ENCODE measurements around the gene GRK1. TPM values are rescaled to one million over a fixed set of nuclear protein-coding genes. Genes with fewer than 3 reads are reported as not detected.
A peak's percentile ranks its signal among the peaks of the same experiment; 100 is the strongest.
"Not testable (repeated sequence)": the region's sequence is repeated elsewhere in the genome, so short reads cannot be mapped to it uniquely, and the experiment has no call there.

The GRK1 gene
- total RNA-seq, 2 experiments from 2014 or later = 0.07 to 0.09 TPM

DNA sequence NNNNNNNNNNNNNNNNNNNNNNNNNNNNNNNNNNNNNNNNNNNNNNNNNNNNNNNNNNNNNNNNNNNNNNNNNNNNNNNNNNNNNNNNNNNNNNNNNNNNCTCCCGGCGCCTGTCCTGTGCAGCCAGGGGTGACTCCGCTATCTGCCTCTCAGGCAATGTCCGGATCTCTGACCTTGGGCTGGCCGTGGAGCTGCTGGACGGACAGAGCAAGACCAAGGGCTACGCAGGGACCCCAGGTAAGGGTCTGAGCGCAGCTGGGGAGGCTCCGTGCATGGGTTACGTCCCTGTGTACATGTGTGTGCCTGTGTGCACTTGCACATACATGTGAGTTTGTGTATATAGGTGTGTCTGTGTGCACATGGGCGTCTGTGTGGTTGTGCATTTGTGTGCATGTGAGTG lies 55.9 kb downstream of the GRK1 start:
- intact Hi-C loops (cut with micrococcal nuclease) = no loop called here
- POLR2A ChIA-PET = no interaction called here
- DNase-seq (no peak), ATAC-seq (no peak)
- Mint-ChIP-seq H3K4me3 (no peak overlapping the region), H3K36me3 (ENCODE audit: low read depth) (no peaks in the 10 kb centered on the region), H3K27me3 (no peaks in the 10 kb centered on the region), H3K9me3 (peaks cover 2% of the 10 kb centered on the region), H3K27ac (no peak overlapping the region), H3K4me1 (ENCODE audit: low read depth) (peaks cover 8% of the 10 kb centered on the region)
- TF ChIP-seq, protein P1, sequence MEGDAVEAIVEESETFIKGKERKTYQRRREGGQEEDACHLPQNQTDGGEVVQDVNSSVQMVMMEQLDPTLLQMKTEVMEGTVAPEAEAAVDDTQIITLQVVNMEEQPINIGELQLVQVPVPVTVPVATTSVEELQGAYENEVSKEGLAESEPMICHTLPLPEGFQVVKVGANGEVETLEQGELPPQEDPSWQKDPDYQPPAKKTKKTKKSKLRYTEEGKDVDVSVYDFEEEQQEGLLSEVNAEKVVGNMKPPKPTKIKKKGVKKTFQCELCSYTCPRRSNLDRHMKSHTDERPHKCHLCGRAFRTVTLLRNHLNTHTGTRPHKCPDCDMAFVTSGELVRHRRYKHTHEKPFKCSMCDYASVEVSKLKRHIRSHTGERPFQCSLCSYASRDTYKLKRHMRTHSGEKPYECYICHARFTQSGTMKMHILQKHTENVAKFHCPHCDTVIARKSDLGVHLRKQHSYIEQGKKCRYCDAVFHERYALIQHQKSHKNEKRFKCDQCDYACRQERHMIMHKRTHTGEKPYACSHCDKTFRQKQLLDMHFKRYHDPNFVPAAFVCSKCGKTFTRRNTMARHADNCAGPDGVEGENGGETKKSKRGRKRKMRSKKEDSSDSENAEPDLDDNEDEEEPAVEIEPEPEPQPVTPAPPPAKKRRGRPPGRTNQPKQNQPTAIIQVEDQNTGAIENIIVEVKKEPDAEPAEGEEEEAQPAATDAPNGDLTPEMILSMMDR (IDR thresholded peaks at IDR 0.05) = no peak
- CTCF ChIA-PET = interaction anchor here (1.9 kb wide), 1 partner anchor 19 kb away, joined by 7 read pairs; no protein-coding TSS in a partner anchor

DNA sequence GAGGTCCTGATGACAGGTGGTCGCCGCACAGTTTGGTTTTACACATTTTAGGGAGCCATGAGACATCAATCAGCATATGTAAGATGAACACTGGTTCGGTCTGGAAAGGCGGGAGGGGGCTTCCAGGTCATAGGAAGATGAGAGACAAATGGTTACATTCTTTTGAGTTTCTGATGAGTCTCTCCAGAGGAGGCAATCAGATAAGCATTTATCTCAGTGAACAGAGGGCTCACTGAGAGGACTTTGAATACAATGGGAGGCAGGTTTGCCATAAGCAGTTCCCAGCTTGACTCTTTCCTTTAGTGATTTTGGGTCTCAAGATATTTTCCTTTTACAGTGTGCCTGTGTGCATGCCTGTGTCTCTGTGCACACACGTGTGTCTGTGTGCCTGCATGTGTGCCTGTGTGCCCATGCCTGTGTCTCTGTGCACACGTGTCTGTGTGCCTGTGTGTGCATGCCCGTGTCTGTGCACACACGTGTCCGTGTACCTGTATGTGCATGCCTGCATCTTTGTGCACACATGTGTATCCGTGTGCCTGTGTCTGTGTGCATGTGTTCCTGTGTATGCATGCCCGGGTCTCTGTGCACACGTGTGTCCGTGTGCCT lies 56.5 kb downstream of the GRK1 start:
- CTCF ChIA-PET = interaction anchor here (1.9 kb wide), 1 partner anchor 18 kb away, joined by 7 read pairs; no protein-coding TSS in a partner anchor
- no peaks in the 10 kb centered on the region for H3K36me3 Mint-ChIP-seq (ENCODE audit: low read depth)
- POLR2A ChIA-PET = no interaction called here
- H3K9me3 Mint-ChIP-seq = peaks cover 2% of the 10 kb centered on the region
- H3K4me3 Mint-ChIP-seq = no peak overlapping the region
- TF ChIP-seq, protein P1 (IDR thresholded peaks at IDR 0.05) = no peak
- peaks cover under 1% of the 10 kb centered on the region for H3K27me3 Mint-ChIP-seq
- H3K27ac Mint-ChIP-seq = no peak overlapping the region
- no peak for DNase-seq
- H3K4me1 Mint-ChIP-seq (ENCODE audit: low read depth) = peaks cover 8% of the 10 kb centered on the region
- ATAC-seq = no peak
- intact Hi-C loops (cut with micrococcal nuclease) = no loop called here

DNA sequence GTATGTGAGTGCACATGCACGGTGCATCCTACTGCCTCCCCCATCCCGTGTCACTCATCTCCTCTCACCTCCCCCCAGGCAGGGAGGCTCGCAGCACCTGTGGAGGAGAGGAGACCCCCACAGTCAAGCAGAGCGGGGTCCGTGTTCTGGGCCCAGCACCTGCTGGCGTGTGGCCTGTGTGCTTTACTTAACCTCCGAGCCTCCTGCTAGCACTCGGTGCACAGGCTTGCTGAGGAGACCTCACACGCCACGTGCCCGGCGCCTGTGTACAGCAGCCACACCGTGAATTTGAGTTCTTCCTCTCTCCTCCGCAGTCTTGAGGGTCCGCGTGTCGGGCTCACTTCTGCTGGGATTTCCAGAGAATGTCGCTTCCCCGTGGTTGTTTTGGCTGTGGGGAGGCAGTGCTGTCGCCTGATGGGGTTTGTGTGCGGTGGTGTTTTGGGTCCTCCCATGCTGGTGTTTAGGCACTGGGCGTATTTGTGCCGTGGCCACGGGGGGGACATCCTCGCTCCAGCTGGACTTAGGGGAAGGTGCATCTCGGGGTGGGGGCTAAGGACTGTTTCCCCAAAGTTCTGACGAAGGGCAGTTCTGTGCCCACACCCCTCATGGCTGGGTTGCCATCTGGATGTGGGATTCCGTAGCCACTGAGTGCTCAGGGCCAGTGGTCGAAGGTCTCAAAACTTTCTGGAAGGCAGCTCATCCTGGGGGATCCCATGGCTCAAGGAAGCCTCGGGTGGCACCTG lies 57.2 kb downstream of the GRK1 start:
- ChIA-PET CTCF (interaction anchor here (1.0 to 1.9 kb wide), 6 partner anchors 17 to 72 kb away, joined by 3 to 8 read pairs (median 4); no protein-coding TSS in a partner anchor), POLR2A (no interaction called here)
- TF ChIP-seq, protein P1 (IDR thresholded peaks at IDR 0.05) = no peak
- Mint-ChIP-seq H3K36me3 (ENCODE audit: low read depth) (no peaks in the 10 kb centered on the region), H3K4me1 (ENCODE audit: low read depth) (peaks cover 8% of the 10 kb centered on the region), H3K9me3 (peaks cover 2% of the 10 kb centered on the region), H3K27me3 (peaks cover 2% of the 10 kb centered on the region), H3K4me3 (peak overlapping the region; percentile 71), H3K27ac (peak overlapping the region; percentile 80)
- intact Hi-C loops (cut with micrococcal nuclease) = no loop called here
- ATAC-seq (no peak), DNase-seq (no peak)

DNA sequence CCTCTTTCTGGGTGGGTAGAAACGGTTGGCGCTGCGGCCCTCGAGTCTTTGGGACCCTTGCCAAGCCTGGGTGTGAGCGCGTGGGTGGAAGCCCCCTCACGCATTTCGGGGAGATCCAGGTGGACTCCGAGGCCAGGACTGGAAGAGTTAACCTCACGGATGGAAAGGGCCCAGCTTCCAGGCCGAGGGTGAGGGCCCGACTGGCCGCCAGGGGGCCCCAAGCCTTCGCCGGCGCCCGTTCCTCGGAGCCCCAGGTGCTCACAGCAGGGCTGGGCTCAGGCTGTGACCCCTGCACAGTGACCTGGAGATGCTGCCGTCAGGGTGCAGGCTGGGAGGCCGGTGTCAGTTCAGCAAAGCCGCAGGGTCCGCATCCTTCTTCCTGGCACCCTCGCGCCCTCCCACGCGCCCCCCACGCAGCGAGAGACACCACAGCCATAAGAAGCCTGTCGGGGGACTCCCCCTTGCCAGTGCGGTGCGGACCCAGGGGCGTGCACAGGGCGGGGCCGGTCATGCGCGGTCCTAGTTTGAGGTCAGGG lies 57.8 kb downstream of the GRK1 start:
- intact Hi-C loops (cut with micrococcal nuclease) = no loop called here
- peaks cover 2% of the 10 kb centered on the region for H3K27me3 Mint-ChIP-seq
- H3K27ac Mint-ChIP-seq = peak overlapping the region; percentile 80
- peaks cover 8% of the 10 kb centered on the region for H3K4me1 Mint-ChIP-seq (ENCODE audit: low read depth)
- peaks cover 2% of the 10 kb centered on the region for H3K9me3 Mint-ChIP-seq
- no peaks in the 10 kb centered on the region for H3K36me3 Mint-ChIP-seq (ENCODE audit: low read depth)
- DNase-seq (peak; percentile 94), ATAC-seq (peak; percentile 95)
- TF ChIP-seq, protein P1 (IDR thresholded peaks at IDR 0.05) = peak; percentile 87
- H3K4me3 Mint-ChIP-seq = peak overlapping the region; percentile 71
- ChIA-PET POLR2A (no interaction called here), CTCF (interaction anchor here (1.0 to 1.9 kb wide), 6 partner anchors 17 to 73 kb away, joined by 3 to 8 read pairs (median 4); no protein-coding TSS in a partner anchor)

DNA sequence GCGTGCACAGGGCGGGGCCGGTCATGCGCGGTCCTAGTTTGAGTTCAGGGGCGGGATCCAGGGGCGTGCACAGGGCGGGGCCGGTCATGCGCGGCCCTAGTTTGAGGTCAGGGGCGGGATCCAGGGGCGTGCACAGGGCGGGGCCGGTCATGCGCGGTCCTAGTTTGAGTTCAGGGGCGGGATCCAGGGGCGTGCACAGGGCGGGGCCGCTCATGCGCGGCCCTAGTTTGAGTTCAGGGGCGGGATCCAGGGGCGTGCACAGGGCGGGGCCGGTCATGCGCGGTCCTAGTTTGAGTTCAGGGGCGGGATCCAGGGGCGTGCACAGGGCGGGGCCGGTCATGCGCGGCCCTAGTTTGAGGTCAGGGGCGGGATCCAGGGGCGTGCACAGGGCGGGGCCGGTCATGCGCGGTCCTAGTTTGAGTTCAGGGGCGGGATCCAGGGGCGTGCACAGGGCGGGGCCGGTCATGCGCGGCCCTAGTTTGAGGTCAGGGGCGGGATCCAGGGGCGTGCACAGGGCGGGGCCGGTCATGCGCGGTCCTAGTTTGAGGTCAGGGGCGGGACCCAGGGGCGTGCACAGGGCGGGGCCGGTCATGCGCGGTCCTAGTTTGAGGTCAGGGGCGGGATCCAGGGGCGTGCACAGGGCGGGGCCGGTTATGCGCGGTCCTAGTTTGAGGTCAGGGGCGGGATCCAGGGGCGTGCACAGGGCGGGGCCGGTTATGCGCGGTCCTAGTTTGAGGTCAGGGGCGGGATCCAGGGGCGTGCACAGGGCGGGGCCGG lies 58.5 kb downstream of the GRK1 start:
- H3K9me3 Mint-ChIP-seq; POLR2A ChIA-PET; H3K27ac Mint-ChIP-seq; H3K27me3 Mint-ChIP-seq; intact Hi-C loops (cut with micrococcal nuclease); H3K36me3 Mint-ChIP-seq (ENCODE audit: low read depth); H3K4me3 Mint-ChIP-seq; H3K4me1 Mint-ChIP-seq (ENCODE audit: low read depth); ATAC-seq: not testable (repeated sequence)
- CTCF ChIA-PET = interaction anchor here (1.4 kb wide), 1 partner anchor 62 kb away, joined by 3 read pairs; no protein-coding TSS in a partner anchor
- peak; percentile 82 for DNase-seq

DNA sequence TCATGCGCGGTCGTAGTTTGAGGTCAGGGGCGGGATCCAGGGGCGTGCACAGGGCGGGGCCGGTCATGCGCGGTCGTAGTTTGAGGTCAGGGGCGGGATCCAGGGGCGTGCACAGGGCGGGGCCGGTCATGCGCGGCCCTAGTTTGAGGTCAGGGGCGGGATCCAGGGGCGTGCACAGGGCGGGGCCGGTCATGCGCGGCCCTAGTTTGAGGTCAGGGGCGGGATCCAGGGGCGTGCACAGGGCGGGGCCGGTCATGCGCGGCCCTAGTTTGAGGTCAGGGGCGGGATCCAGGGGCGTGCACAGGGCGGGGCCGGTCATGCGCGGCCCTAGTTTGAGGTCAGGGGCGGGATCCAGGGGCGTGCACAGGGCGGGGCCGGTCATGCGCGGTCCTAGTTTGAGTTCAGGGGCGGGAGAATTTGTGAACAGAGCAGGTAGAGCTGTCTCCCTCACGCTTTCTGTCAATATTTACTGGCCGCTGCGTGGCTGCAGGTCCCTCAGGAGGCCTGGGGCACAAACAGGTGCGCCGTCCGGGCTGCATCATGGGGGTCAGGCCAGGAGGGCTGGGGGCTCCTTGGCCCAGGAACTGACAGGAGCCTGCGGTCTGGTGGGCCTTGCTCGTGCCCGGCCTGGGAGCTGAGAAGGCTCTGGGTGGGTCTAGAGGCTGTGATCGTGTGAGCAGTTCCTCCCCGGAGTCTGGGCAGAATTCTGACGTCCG lies 59.2 kb downstream of the GRK1 start:
- intact Hi-C loops (cut with micrococcal nuclease); ATAC-seq; H3K4me1 Mint-ChIP-seq (ENCODE audit: low read depth); POLR2A ChIA-PET; H3K9me3 Mint-ChIP-seq; H3K27me3 Mint-ChIP-seq; CTCF ChIA-PET; H3K36me3 Mint-ChIP-seq (ENCODE audit: low read depth): not testable (repeated sequence)
- peak; percentile 30 for DNase-seq
- Mint-ChIP-seq H3K4me3 (peak overlapping the region; percentile 55), H3K27ac (peak overlapping the region; percentile 49)

All from activated CD8-positive, alpha-beta T cell treated with anti-CD3 and anti-CD28 coated beads for 36 hours (primary cell).